SK-N-SH (cell line): ENCODE measurements around the gene USP25. TPM values are rescaled to one million over a fixed set of nuclear protein-coding genes. Genes with fewer than 3 reads are reported as not detected.

Experiments used
- CTCF ChIA-PET: fragments of 300-600, 350-600 bp; formaldehyde crosslinking; extraction: SDS; loops from one replicate; lab custom pipeline; 2021; lab: Yijun Ruan, JAX
- POLR2A ChIA-PET: fragments of 350-600 bp; sonication (Branson Sonifier 250); formaldehyde crosslinking; extraction: SDS; loops from one replicate; lab custom pipeline; 2020; ENCODE audit warnings: antibody characterized with exemption, inconsistent platforms; lab: Yijun Ruan, JAX
- DNase-seq: peaks from one replicate; pipeline ENCODE4 v3.0.0; 2012
- H2AFZ ChIP-seq: fragments of 200-600 bp; sonication (generic); 2 replicates; pipeline ENCODE4 v1.8.1; 2016; ENCODE audit warnings: antibody characterized with exemption, mild to moderate bottlenecking, low read depth
- H3F3A ChIP-seq: fragments of 200-600 bp; sonication (generic); replicated peaks from 2 replicates; pipeline ENCODE3; 2016; ENCODE audit warnings: antibody characterized with exemption, mild to moderate bottlenecking; ENCODE audit not compliant: insufficient read depth
- H3K27ac ChIP-seq, 2 experiments: fragments of 200-500 bp in 1 of 2; fragments of 200-600 bp in 1 of 2; sonication (Bioruptor generic) in 1 of 2; sonication (generic), shearing (Covaris generic) in 1 of 2; 2 replicates each; pipeline versions ENCODE4 v1.5.1 to v1.6.1; 2014 to 2016; ENCODE audit warnings: low read depth in 2 of 2, inconsistent platforms in 1 of 2, low read length in 1 of 2, mild to moderate bottlenecking in 1 of 2, mixed read lengths in 1 of 2
- H3K27me3 ChIP-seq: fragments of 200-600 bp; sonication (generic), shearing (Covaris generic); 2 replicates; pipeline ENCODE4 v1.6.1; 2016; ENCODE audit warnings: mixed run types; ENCODE audit not compliant: insufficient read depth
- H3K36me3 ChIP-seq, 2 experiments: fragments of 200-500 bp in 1 of 2; fragments of 200-600 bp in 1 of 2; sonication (Bioruptor generic) in 1 of 2; sonication (generic) in 1 of 2; replicated peaks in 1 of 2; 2 replicates each; pipeline versions ENCODE3 to v1.5.1; 2014 to 2016; ENCODE audit warnings: low read length in 1 of 2, mild to moderate bottlenecking in 1 of 2; ENCODE audit not compliant: insufficient read depth in 2 of 2, control insufficient read depth in 1 of 2
- H3K4me1 ChIP-seq, 2 experiments: fragments of 200-500 bp in 1 of 2; fragments of 200-600 bp in 1 of 2; sonication (Bioruptor generic) in 1 of 2; sonication (generic), shearing (Covaris generic) in 1 of 2; 2 replicates each; pipeline versions ENCODE4 v1.5.1 to v1.6.1; 2014 to 2016; ENCODE audit warnings: low read depth in 1 of 2, low read length in 1 of 2, mixed run types in 1 of 2; ENCODE audit not compliant: insufficient read depth in 2 of 2, control insufficient read depth in 1 of 2
- H3K4me2 ChIP-seq: fragments of 200-600 bp; sonication (generic), shearing (Covaris generic); 2 replicates; pipeline ENCODE4 v1.6.1; 2017; ENCODE audit warnings: mixed run types
- H3K4me3 ChIP-seq, 2 experiments: fragments of 200-500 bp in 1 of 2; fragments of 200-600 bp in 1 of 2; sonication (Bioruptor generic) in 1 of 2; sonication (generic), shearing (Covaris generic) in 1 of 2; 2 replicates each; pipeline versions ENCODE4 v1.5.1 to v1.8.1; 2014 to 2016; ENCODE audit warnings: low read depth in 2 of 2, inconsistent platforms in 1 of 2, low read length in 1 of 2, mild to moderate bottlenecking in 1 of 2, mixed read lengths in 1 of 2, moderate library complexity in 1 of 2
- H3K79me2 ChIP-seq: fragments of 200-600 bp; sonication (generic); 2 replicates; pipeline ENCODE4 v1.8.1; 2017; ENCODE audit warnings: mild to moderate bottlenecking; ENCODE audit not compliant: insufficient read depth
- H3K9ac ChIP-seq: fragments of 200-600 bp; sonication (generic); 2 replicates; pipeline ENCODE4 v1.6.1; 2017; ENCODE audit warnings: mixed run types
- H3K9me2 ChIP-seq: fragments of 200-600 bp; sonication (generic); 2 replicates; pipeline ENCODE4 v1.6.1; 2017; ENCODE audit warnings: mixed run types
- H3K9me3 ChIP-seq: fragments of 200-600 bp; sonication (generic); 2 replicates; pipeline ENCODE4 v1.6.1; 2017; ENCODE audit warnings: mixed run types, mild to moderate bottlenecking, moderate library complexity
- H4K20me1 ChIP-seq: fragments of 200-600 bp; sonication (generic); 2 replicates; pipeline ENCODE4 v1.6.1; 2017; ENCODE audit warnings: mild to moderate bottlenecking, mixed run types; ENCODE audit not compliant: insufficient read depth
- CTCF ChIP-seq: fragments of 200-600 bp; sonication (generic); IDR thresholded peaks from 2 replicates; pipeline ENCODE4 v1.6.1; 2017; ENCODE audit warnings: antibody characterized with exemption, mild to moderate bottlenecking, moderate library complexity
- JUND ChIP-seq: IDR thresholded peaks from 2 replicates; pipeline ENCODE4 v1.4.0; 2012
- RAD21 ChIP-seq: IDR thresholded peaks from 2 replicates; pipeline ENCODE4 v1.6.1; 2012; ENCODE audit warnings: mild to moderate bottlenecking, low read length
- REST ChIP-seq: IDR thresholded peaks from 2 replicates; pipeline ENCODE4 v1.6.1; 2012; ENCODE audit warnings: mild to moderate bottlenecking, low read depth, low read length, moderate library complexity
- RXRA ChIP-seq: IDR thresholded peaks from 2 replicates; pipeline ENCODE4 v1.4.0; 2012; ENCODE audit warnings: low read depth, mild to moderate bottlenecking, borderline replicate concordance
- SMC3 ChIP-seq: IDR thresholded peaks from 2 replicates; pipeline ENCODE4 v1.6.1; 2012; ENCODE audit warnings: low read depth, low read length, improper control_type of control experiment
- WGBS: methylation state at CpG from one replicate; pipeline ENCODE4 v1.1.6; 2017; ENCODE audit warnings: low lambda C conversion rate; 5-methylcytosine and 5-hydroxymethylcytosine counted together
- polyA plus RNA-seq, 3 experiments: library from polyadenylated mRNA; depleted of rRNA; stranded (reverse); fragments of >200 nt; gene quantifications; 2 replicates each; pipeline ENCODE4 v1.2.3, GENCODE V29; 2012
- TF ChIP-seq, protein P1 (sequence below): fragments of 150-350 bp; IDR thresholded peaks from 2 replicates; pipeline ENCODE4 v1.6.1; 2016; ENCODE audit warnings: mild to moderate bottlenecking, low read depth, low read length
- TF ChIP-seq, protein P2 (sequence below): IDR thresholded peaks from 2 replicates; pipeline ENCODE4 v1.4.0; 2012; ENCODE audit warnings: low read depth, borderline replicate concordance

The USP25 gene
- polyA plus RNA-seq, 1 of the 3 experiments (the other 2 are of a cell fraction) = 4.6 TPM

DNA sequence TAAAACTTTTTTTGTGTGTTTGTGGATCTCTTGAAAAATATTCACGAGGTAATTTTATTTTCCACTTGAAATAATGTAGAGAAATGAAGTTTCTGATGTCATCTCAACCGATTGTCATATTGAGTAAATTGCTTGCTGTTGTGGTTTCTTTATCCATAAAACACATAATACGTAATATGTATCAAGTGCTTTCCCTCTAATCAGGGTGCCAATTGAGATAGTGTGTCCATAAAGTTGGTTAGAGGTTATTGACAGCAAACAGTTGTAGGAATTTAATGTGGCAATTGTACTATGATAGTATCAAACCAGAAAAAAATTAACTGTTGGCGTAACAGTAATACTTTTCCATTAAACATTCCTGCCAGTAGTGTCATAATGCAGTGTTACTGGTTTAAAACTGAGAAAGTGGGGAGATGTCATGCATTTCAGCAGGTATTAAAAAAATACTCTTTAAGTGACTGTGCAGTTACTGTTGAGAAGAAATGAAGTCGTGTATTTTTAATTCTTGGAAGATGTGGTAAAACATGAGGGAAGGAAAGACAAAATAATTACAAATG, 38.3 kb downstream of the USP25 start:
- CTCF ChIA-PET = no interaction called here
- WGBS = 93% methylated on average over 5 of the region's 5 CpGs
- Histone ChIP-seq H3K9me2 (no peaks in the 10 kb centered on the region), H3K9me3 (no peaks in the 10 kb centered on the region), H3F3A (no peaks in the 10 kb centered on the region), H3K27me3 (no peaks in the 10 kb centered on the region), H4K20me1 (no peaks in the 10 kb centered on the region), H3K9ac (no peak overlapping the region), H2AFZ (no peak overlapping the region), H3K27ac (no peak overlapping the region), H3K4me3 (no peak overlapping the region), H3K4me2 (no peak overlapping the region), H3K79me2 (no peaks in the 10 kb centered on the region), H3K4me1 (peaks cover 0 to 5% of the 10 kb centered on the region in 2 experiments; a peak in 3 of 4 replicates), H3K36me3 (peaks cover 0 to 2% of the 10 kb centered on the region in 2 experiments)
- TF ChIP-seq, protein P1, sequence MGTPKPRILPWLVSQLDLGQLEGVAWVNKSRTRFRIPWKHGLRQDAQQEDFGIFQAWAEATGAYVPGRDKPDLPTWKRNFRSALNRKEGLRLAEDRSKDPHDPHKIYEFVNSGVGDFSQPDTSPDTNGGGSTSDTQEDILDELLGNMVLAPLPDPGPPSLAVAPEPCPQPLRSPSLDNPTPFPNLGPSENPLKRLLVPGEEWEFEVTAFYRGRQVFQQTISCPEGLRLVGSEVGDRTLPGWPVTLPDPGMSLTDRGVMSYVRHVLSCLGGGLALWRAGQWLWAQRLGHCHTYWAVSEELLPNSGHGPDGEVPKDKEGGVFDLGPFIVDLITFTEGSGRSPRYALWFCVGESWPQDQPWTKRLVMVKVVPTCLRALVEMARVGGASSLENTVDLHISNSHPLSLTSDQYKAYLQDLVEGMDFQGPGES = no peak
- TF ChIP-seq CTCF = no peak; the same call in 1 of the 2 replicates
- TF ChIP-seq, protein P2, sequence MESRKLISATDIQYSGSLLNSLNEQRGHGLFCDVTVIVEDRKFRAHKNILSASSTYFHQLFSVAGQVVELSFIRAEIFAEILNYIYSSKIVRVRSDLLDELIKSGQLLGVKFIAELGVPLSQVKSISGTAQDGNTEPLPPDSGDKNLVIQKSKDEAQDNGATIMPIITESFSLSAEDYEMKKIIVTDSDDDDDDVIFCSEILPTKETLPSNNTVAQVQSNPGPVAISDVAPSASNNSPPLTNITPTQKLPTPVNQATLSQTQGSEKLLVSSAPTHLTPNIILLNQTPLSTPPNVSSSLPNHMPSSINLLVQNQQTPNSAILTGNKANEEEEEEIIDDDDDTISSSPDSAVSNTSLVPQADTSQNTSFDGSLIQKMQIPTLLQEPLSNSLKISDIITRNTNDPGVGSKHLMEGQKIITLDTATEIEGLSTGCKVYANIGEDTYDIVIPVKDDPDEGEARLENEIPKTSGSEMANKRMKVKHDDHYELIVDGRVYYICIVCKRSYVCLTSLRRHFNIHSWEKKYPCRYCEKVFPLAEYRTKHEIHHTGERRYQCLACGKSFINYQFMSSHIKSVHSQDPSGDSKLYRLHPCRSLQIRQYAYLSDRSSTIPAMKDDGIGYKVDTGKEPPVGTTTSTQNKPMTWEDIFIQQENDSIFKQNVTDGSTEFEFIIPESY = no peak
- POLR2A ChIA-PET = no interaction called here
- no peak for DNase-seq

DNA sequence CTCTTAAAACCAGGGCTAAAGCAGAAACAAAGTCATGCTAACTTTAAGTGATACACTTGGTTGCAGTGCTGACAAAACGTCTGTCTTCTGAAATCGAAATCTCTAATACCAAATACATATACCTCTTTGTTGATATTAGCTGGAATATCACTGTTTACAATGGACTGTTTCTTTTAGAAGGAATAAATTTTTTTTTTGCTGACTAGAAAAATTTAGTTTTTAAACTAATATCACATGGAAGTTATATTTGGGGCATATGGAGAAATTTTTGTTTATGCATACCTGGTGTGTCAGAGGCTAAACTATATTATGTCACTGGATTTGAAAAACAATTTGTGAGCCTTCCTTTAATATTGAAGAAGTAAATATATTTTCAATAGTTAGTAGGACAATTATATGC, 39.1 kb downstream of the USP25 start:
- no peaks in the 10 kb centered on the region for H3K79me2 ChIP-seq
- no peaks in the 10 kb centered on the region for H3K27me3 ChIP-seq
- 96% methylated on average over 2 of the region's 2 CpGs for WGBS

More for the DNA sequence above, 39.1 kb downstream of the USP25 start:
- Histone ChIP-seq H4K20me1 (no peaks in the 10 kb centered on the region), H3K9me3 (no peaks in the 10 kb centered on the region), H3F3A (no peaks in the 10 kb centered on the region), H3K4me1 (peaks cover 0 to 5% of the 10 kb centered on the region in 2 experiments; a peak in 3 of 4 replicates)
- TF ChIP-seq RAD21 (no peak), RXRA (no peak), JUND (no peak), REST (no peak), SMC3 (no peak)
- TF ChIP-seq, all 33 proteins: peak for 0
- no peaks in the 10 kb centered on the region for H3K9me2 ChIP-seq
- H3K4me2 ChIP-seq = no peak overlapping the region
- no peak overlapping the region for H3K4me3 ChIP-seq
- peaks cover 0 to 2% of the 10 kb centered on the region in 2 experiments for H3K36me3 ChIP-seq
- no peak overlapping the region for H3K9ac ChIP-seq
- no peak overlapping the region for H2AFZ ChIP-seq
- CTCF ChIA-PET = no interaction called here
- no peak overlapping the region for H3K27ac ChIP-seq
- DNase-seq = no peak
- POLR2A ChIA-PET = no interaction called here
